ENCODE data around the gene APEH. TPM values are rescaled to one million over a fixed set of nuclear protein-coding genes. Genes with fewer than 3 reads are reported as not detected.

The APEH gene
- total and polyA plus RNA-seq, 9 of the 15 experiments (the other 6 are each of a cell fraction or from before 2014, with no cell fraction given) = 70.9 to 177 (median 117) TPM

GRCh38 chr3:49656541-49657112 lies 17.5 kb upstream of the APEH start (continued):
- TF ChIP-seq, protein P1, sequence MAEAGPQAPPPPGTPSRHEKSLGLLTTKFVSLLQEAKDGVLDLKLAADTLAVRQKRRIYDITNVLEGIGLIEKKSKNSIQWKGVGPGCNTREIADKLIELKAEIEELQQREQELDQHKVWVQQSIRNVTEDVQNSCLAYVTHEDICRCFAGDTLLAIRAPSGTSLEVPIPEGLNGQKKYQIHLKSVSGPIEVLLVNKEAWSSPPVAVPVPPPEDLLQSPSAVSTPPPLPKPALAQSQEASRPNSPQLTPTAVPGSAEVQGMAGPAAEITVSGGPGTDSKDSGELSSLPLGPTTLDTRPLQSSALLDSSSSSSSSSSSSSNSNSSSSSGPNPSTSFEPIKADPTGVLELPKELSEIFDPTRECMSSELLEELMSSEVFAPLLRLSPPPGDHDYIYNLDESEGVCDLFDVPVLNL (CRISPR knock-in tag; IDR thresholded peaks at IDR 0.05; ENCODE audit: low read depth) = no peak
- no peak for TF ChIP-seq BACH1 (tag; IDR thresholded peaks at IDR 0.05)
- no peak for TF ChIP-seq ZNF584 (CRISPR knock-in tag; IDR thresholded peaks at IDR 0.05; ENCODE audit: low read depth)
- no peak for TF ChIP-seq ZNF717 (CRISPR knock-in tag; IDR thresholded peaks at IDR 0.05)
- TF ChIP-seq, protein P2, sequence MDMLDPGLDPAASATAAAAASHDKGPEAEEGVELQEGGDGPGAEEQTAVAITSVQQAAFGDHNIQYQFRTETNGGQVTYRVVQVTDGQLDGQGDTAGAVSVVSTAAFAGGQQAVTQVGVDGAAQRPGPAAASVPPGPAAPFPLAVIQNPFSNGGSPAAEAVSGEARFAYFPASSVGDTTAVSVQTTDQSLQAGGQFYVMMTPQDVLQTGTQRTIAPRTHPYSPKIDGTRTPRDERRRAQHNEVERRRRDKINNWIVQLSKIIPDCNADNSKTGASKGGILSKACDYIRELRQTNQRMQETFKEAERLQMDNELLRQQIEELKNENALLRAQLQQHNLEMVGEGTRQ (CRISPR knock-in tag; IDR thresholded peaks at IDR 0.05) = no peak
- TF ChIP-seq, protein P3, sequence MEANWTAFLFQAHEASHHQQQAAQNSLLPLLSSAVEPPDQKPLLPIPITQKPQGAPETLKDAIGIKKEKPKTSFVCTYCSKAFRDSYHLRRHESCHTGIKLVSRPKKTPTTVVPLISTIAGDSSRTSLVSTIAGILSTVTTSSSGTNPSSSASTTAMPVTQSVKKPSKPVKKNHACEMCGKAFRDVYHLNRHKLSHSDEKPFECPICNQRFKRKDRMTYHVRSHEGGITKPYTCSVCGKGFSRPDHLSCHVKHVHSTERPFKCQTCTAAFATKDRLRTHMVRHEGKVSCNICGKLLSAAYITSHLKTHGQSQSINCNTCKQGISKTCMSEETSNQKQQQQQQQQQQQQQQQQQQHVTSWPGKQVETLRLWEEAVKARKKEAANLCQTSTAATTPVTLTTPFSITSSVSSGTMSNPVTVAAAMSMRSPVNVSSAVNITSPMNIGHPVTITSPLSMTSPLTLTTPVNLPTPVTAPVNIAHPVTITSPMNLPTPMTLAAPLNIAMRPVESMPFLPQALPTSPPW (CRISPR knock-in tag; IDR thresholded peaks at IDR 0.05) = peak; percentile 72
- TF ChIP-seq, protein P4, sequence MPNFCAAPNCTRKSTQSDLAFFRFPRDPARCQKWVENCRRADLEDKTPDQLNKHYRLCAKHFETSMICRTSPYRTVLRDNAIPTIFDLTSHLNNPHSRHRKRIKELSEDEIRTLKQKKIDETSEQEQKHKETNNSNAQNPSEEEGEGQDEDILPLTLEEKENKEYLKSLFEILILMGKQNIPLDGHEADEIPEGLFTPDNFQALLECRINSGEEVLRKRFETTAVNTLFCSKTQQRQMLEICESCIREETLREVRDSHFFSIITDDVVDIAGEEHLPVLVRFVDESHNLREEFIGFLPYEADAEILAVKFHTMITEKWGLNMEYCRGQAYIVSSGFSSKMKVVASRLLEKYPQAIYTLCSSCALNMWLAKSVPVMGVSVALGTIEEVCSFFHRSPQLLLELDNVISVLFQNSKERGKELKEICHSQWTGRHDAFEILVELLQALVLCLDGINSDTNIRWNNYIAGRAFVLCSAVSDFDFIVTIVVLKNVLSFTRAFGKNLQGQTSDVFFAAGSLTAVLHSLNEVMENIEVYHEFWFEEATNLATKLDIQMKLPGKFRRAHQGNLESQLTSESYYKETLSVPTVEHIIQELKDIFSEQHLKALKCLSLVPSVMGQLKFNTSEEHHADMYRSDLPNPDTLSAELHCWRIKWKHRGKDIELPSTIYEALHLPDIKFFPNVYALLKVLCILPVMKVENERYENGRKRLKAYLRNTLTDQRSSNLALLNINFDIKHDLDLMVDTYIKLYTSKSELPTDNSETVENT (CRISPR knock-in tag; IDR thresholded peaks at IDR 0.05) = no peak
- TF ChIP-seq RAD21 (CRISPR knock-in tag; conservative IDR thresholded peaks at IDR 0.05 in 1 of 2, IDR thresholded peaks at IDR 0.05 in 1 of 2) = peak in 1 of 2 experiments; percentile 63; a peak in 2 of 4 replicates
- TF ChIP-seq SMC3 (conservative IDR thresholded peaks at IDR 0.05; ENCODE audit: insufficient read depth, low read depth, low read length) = peak; percentile 20; the same call in 1 of the 2 replicates
- TF ChIP-seq KLF6 (CRISPR knock-in tag; IDR thresholded peaks at IDR 0.05; ENCODE audit: borderline replicate concordance) = no peak
